H7 (cell line): Measurements from ENCODE around the gene NBEA. TPM values are rescaled to one million over a fixed set of nuclear protein-coding genes. Genes with fewer than 3 reads are reported as not detected.
"Not testable (repeated sequence)": the region's sequence is repeated elsewhere in the genome, so short reads cannot be mapped to it uniquely, and the experiment has no call there.

ENCODE experiments used
- DNase-seq: peaks from one replicate; pipeline ENCODE4 v3.0.0; 2012
- H3K27me3 ChIP-seq: 2 replicates; pipeline ENCODE4 v1.6.0; 2011; ENCODE audit warnings: mild to moderate bottlenecking, low read length; ENCODE audit not compliant: control insufficient read depth, insufficient read depth
- H3K36me3 ChIP-seq: replicated peaks from 2 replicates; pipeline ENCODE4 v1.5.1; 2011; ENCODE audit warnings: low read length; ENCODE audit not compliant: control insufficient read depth, insufficient read depth
- H3K4me3 ChIP-seq: 2 replicates; pipeline ENCODE4 v1.5.1; 2011; ENCODE audit warnings: low read depth, mild to moderate bottlenecking, control low read depth, low read length, moderate library complexity; ENCODE audit not compliant: insufficient read depth
- total RNA-seq: library from RNA; depleted of rRNA; stranded (reverse); fragments of >200 nt; shearing (Covaris generic); gene quantifications from 2 replicates; pipeline ENCODE4 v1.2.3, GENCODE V29; 2014

The NBEA gene
- total RNA-seq, 1 experiment from 2014 or later = 11.8 TPM

GRCh38 chr13:35092251-35092650, 150.2 kb downstream of the NBEA start:
- no peak for DNase-seq
- Histone ChIP-seq H3K36me3 (no peaks in the 10 kb centered on the region), H3K27me3 (no peaks in the 10 kb centered on the region), H3K4me3 (no peak overlapping the region)

- no peak for DNase-seq
- no peaks in the 10 kb centered on the region for H3K36me3 ChIP-seq
- no peak overlapping the region for H3K4me3 ChIP-seq
- no peaks in the 10 kb centered on the region for H3K27me3 ChIP-seq
Measured at GRCh38 chr13:35092751-35093150, 150.7 kb downstream of the NBEA start.

GRCh38 chr13:35093356-35093755, 151.3 kb downstream of the NBEA start:
- no peaks in the 10 kb centered on the region for H3K27me3 ChIP-seq
- H3K4me3 ChIP-seq = no peak overlapping the region
- DNase-seq = no peak
- H3K36me3 ChIP-seq = no peaks in the 10 kb centered on the region

- H3K4me3 ChIP-seq, H3K27me3 ChIP-seq, DNase-seq, H3K36me3 ChIP-seq: not testable (repeated sequence)
Measured at GRCh38 chr13:35106771-35107170, 164.7 kb downstream of the NBEA start.

GRCh38 chr13:35107535-35107934, 165.5 kb downstream of the NBEA start:
- Histone ChIP-seq H3K27me3 (no peaks in the 10 kb centered on the region), H3K4me3 (no peak overlapping the region), H3K36me3 (no peaks in the 10 kb centered on the region)
- no peak for DNase-seq

GRCh38 chr13:35113612-35114011, 171.5 kb downstream of the NBEA start:
- DNase-seq, H3K27me3 ChIP-seq, H3K4me3 ChIP-seq, H3K36me3 ChIP-seq: not testable (repeated sequence)

GRCh38 chr13:35127466-35127865, 185.4 kb downstream of the NBEA start:
- H3K4me3 ChIP-seq = no peak overlapping the region
- no peaks in the 10 kb centered on the region; the same call in 1 of the 2 replicates for H3K36me3 ChIP-seq
- H3K27me3 ChIP-seq = no peaks in the 10 kb centered on the region
- no peak for DNase-seq

GRCh38 chr13:35129500-35129899, 187.4 kb downstream of the NBEA start:
- no peak overlapping the region for H3K4me3 ChIP-seq
- no peaks in the 10 kb centered on the region for H3K27me3 ChIP-seq
- no peaks in the 10 kb centered on the region; the same call in 1 of the 2 replicates for H3K36me3 ChIP-seq
- DNase-seq = no peak

- Histone ChIP-seq H3K36me3 (no peaks in the 10 kb centered on the region), H3K4me3 (no peak overlapping the region), H3K27me3 (no peaks in the 10 kb centered on the region)
- DNase-seq = no peak
Measured at GRCh38 chr13:35131471-35131870, 189.4 kb downstream of the NBEA start.

GRCh38 chr13:35136585-35136984, 194.5 kb downstream of the NBEA start:
- no peak overlapping the region for H3K4me3 ChIP-seq
- H3K36me3 ChIP-seq = no peaks in the 10 kb centered on the region
- DNase-seq = no peak
- H3K27me3 ChIP-seq = no peaks in the 10 kb centered on the region

- H3K36me3 ChIP-seq = no peaks in the 10 kb centered on the region
- no peak for DNase-seq
- H3K4me3 ChIP-seq = no peak overlapping the region
- H3K27me3 ChIP-seq = no peaks in the 10 kb centered on the region
Measured at GRCh38 chr13:35139591-35139990, 197.5 kb downstream of the NBEA start.

- Histone ChIP-seq H3K27me3 (no peaks in the 10 kb centered on the region), H3K36me3 (no peaks in the 10 kb centered on the region), H3K4me3 (no peak overlapping the region)
- DNase-seq = no peak
Measured at GRCh38 chr13:35140321-35140720, 198.3 kb downstream of the NBEA start.

- Histone ChIP-seq H3K4me3 (no peak overlapping the region), H3K27me3 (no peaks in the 10 kb centered on the region), H3K36me3 (no peaks in the 10 kb centered on the region)
- DNase-seq = no peak
Measured at GRCh38 chr13:35140831-35141230, 198.8 kb downstream of the NBEA start.

- no peaks in the 10 kb centered on the region for H3K27me3 ChIP-seq
- H3K36me3 ChIP-seq = no peaks in the 10 kb centered on the region
- DNase-seq = no peak
- H3K4me3 ChIP-seq = no peak overlapping the region
Measured at GRCh38 chr13:35143123-35143522, 201.1 kb downstream of the NBEA start.

GRCh38 chr13:35144166-35144890, 202.3 kb downstream of the NBEA start:
- no peak for DNase-seq
- Histone ChIP-seq H3K4me3 (no peak overlapping the region), H3K27me3 (no peaks in the 10 kb centered on the region), H3K36me3 (no peaks in the 10 kb centered on the region)

GRCh38 chr13:35146686-35147085, 204.6 kb downstream of the NBEA start:
- H3K4me3 ChIP-seq = no peak overlapping the region
- DNase-seq = no peak
- H3K27me3 ChIP-seq = no peaks in the 10 kb centered on the region
- no peaks in the 10 kb centered on the region for H3K36me3 ChIP-seq
